ENCODE results near the gene SUMO4.

SUMO4 gene

DNA sequence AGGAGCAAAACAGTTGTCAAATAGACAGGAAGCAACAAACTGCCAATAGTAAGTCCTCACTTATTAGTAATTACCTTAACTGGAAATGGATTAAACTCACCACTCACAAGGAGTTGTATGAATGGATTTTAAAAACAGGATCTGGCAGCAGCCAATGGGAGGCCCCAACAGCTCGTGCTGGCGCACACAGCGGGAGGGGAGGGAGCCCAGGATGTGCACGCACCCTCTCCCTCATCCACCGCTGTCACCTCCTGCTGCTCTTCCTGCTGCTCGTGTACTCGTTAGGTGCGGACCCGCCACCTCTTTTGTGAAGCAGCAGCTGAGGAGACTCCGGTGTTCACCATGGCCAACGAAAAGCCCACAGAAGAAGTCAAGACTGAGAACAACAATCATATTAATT is at the start of gene SUMO4:
SUMO4 (plus strand) TSS at position 213 of the 400 bp plus-strand sequence; CDS start at position 343, 130 bp downstream.
- H3K9me3 ChIP-seq (ENCODE audit: insufficient read depth, low read depth, low read length) = no peaks in the 10 kb centered on the region
- H3K9ac ChIP-seq (ENCODE audit: low read depth, low read length, poor library complexity, severe bottlenecking) = no peak within 1 kb of the TSS
- no peaks in the 10 kb centered on the region for H4K20me1 ChIP-seq (ENCODE audit: insufficient read depth, low read length, poor library complexity, severe bottlenecking)
- TF ChIP-seq EZH2phosphoT487 (IDR thresholded peaks at IDR 0.05; ENCODE audit: borderline replicate concordance) (no peak), CTCF (conservative IDR thresholded peaks at IDR 0.05; ENCODE audit: low read length) (no peak)
- peaks cover 69% of the 10 kb centered on the region for H3K36me3 ChIP-seq (ENCODE audit: insufficient read depth, low read length)
- H3K4me3 ChIP-seq (ENCODE audit: low read length, poor library complexity, severe bottlenecking) = no peak within 1 kb of the TSS
- H3F3A ChIP-seq (ENCODE audit: low read depth) = no peaks in the 10 kb centered on the region
- H2AFZ ChIP-seq (ENCODE audit: low read length) = no peak within 1 kb of the TSS
- peaks cover 8% of the 10 kb centered on the region; the same call in 1 of the 2 replicates for H3K79me2 ChIP-seq (ENCODE audit: insufficient read depth, low read length)
- H3K4me1 ChIP-seq (ENCODE audit: insufficient read depth, low read length, poor library complexity, severe bottlenecking) = no peaks in the 10 kb centered on the region
- no peak within 1 kb of the TSS for H3K4me2 ChIP-seq (ENCODE audit: low read depth, low read length, poor library complexity, severe bottlenecking)
- H3K27me3 ChIP-seq (ENCODE audit: insufficient read depth, low read length, poor library complexity, severe bottlenecking) = no peaks in the 10 kb centered on the region
- no peaks in the 10 kb centered on the region for H3K9me2 ChIP-seq (replicated peaks; ENCODE audit: low read depth, low read length)

DNA sequence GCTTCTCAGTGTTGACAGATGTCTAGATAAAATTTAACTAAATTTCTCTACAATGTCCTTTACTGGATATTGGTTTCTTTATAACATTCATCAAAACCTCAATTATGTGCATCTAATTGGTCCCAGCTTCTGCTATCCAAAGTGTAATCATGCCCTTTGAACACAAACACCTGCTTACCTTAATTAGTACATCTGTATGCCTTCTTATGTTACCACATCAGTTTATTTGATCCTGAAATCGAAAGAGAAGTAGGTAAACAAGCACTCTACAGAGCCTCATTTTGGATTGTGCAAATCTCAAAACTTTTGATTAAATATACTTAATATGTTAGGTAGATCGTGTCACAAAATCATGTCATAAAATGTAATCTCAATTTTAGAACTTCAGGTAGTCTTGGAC is 46.1 kb upstream of the SUMO4 start:
- H3K79me2 ChIP-seq (ENCODE audit: insufficient read depth, low read length) = peaks cover 96% of the 10 kb centered on the region
- H3K9me2 ChIP-seq (replicated peaks; ENCODE audit: low read depth, low read length) = no peaks in the 10 kb centered on the region
- no peaks in the 10 kb centered on the region for H3F3A ChIP-seq (ENCODE audit: low read depth)
- H3K9ac ChIP-seq (ENCODE audit: low read depth, low read length, poor library complexity, severe bottlenecking) = no peak overlapping the region
- no peak overlapping the region for H3K4me3 ChIP-seq (ENCODE audit: low read length, poor library complexity, severe bottlenecking)
- H3K36me3 ChIP-seq (ENCODE audit: insufficient read depth, low read length) = no peaks in the 10 kb centered on the region; the same call in 1 of the 2 replicates
- H3K27me3 ChIP-seq (ENCODE audit: insufficient read depth, low read length, poor library complexity, severe bottlenecking) = no peaks in the 10 kb centered on the region
- H3K4me2 ChIP-seq (ENCODE audit: low read depth, low read length, poor library complexity, severe bottlenecking) = no peak overlapping the region
- no peak overlapping the region for H2AFZ ChIP-seq (ENCODE audit: low read length)
- H4K20me1 ChIP-seq (ENCODE audit: insufficient read depth, low read length, poor library complexity, severe bottlenecking) = peaks cover 67% of the 10 kb centered on the region
- no peaks in the 10 kb centered on the region for H3K9me3 ChIP-seq (ENCODE audit: insufficient read depth, low read depth, low read length)
- no peaks in the 10 kb centered on the region for H3K4me1 ChIP-seq (ENCODE audit: insufficient read depth, low read length, poor library complexity, severe bottlenecking)
- no peak for TF ChIP-seq EZH2phosphoT487 (IDR thresholded peaks at IDR 0.05; ENCODE audit: borderline replicate concordance)
- no peak for TF ChIP-seq CTCF (conservative IDR thresholded peaks at IDR 0.05; ENCODE audit: low read length)

GRCh38 chr6:149356081-149356750 is 43.8 kb upstream of the SUMO4 start:
- no peaks in the 10 kb centered on the region for H3K27me3 ChIP-seq (ENCODE audit: insufficient read depth, low read length, poor library complexity, severe bottlenecking)
- peaks cover 9% of the 10 kb centered on the region; the same call in 1 of the 2 replicates for H3K36me3 ChIP-seq (ENCODE audit: insufficient read depth, low read length)
- H3K9me3 ChIP-seq (ENCODE audit: insufficient read depth, low read depth, low read length) = no peaks in the 10 kb centered on the region
- H3K4me3 ChIP-seq (ENCODE audit: low read length, poor library complexity, severe bottlenecking) = no peak overlapping the region
- TF ChIP-seq CTCF (conservative IDR thresholded peaks at IDR 0.05; ENCODE audit: low read length) (no peak), EZH2phosphoT487 (IDR thresholded peaks at IDR 0.05; ENCODE audit: borderline replicate concordance) (no peak)
- H3K9ac ChIP-seq (ENCODE audit: low read depth, low read length, poor library complexity, severe bottlenecking) = no peak overlapping the region
- no peaks in the 10 kb centered on the region for H3K9me2 ChIP-seq (replicated peaks; ENCODE audit: low read depth, low read length)
- H3K79me2 ChIP-seq (ENCODE audit: insufficient read depth, low read length) = peaks cover 97% of the 10 kb centered on the region
- no peaks in the 10 kb centered on the region for H3F3A ChIP-seq (ENCODE audit: low read depth)
- H2AFZ ChIP-seq (ENCODE audit: low read length) = no peak overlapping the region
- H3K4me2 ChIP-seq (ENCODE audit: low read depth, low read length, poor library complexity, severe bottlenecking) = no peak overlapping the region
- H3K4me1 ChIP-seq (ENCODE audit: insufficient read depth, low read length, poor library complexity, severe bottlenecking) = no peaks in the 10 kb centered on the region
- peaks cover 61% of the 10 kb centered on the region for H4K20me1 ChIP-seq (ENCODE audit: insufficient read depth, low read length, poor library complexity, severe bottlenecking)
